ENCODE measurements around the gene LEMD3. TPM values are rescaled to one million over a fixed set of nuclear protein-coding genes. Genes with fewer than 3 reads are reported as not detected.

LEMD3 gene
- total RNA-seq, 1 donor from 2014 or later = 28.3 TPM

- DNase-seq (ENCODE audit: extremely low read depth, low read depth, low spot score) = no peak
Measured at GRCh38 chr12:65168681-65169319, 583 bp upstream of the LEMD3 start.

- DNase-seq (ENCODE audit: extremely low read depth, low read depth, low spot score) = no peak
Measured at GRCh38 chr12:65170209-65170881, 962 bp downstream of the LEMD3 start.

GRCh38 chr12:65171073-65171472, 1.7 kb downstream of the LEMD3 start:
- DNase-seq (ENCODE audit: extremely low read depth, low read depth, low spot score) = no peak

- no peak for DNase-seq (ENCODE audit: extremely low read depth, low read depth, low spot score)
Measured at GRCh38 chr12:65171870-65172269, 2.5 kb downstream of the LEMD3 start.

- DNase-seq (ENCODE audit: extremely low read depth, low read depth, low spot score) = no peak
Measured at GRCh38 chr12:65175385-65175784, 6.0 kb downstream of the LEMD3 start.

- DNase-seq (ENCODE audit: extremely low read depth, low read depth, low spot score) = no peak
Measured at GRCh38 chr12:65182012-65182739, 12.8 kb downstream of the LEMD3 start.

- DNase-seq (ENCODE audit: extremely low read depth, low read depth, low spot score) = no peak
Measured at GRCh38 chr12:65184176-65184857, 14.9 kb downstream of the LEMD3 start.

- no peak for DNase-seq (ENCODE audit: extremely low read depth, low read depth, low spot score)
Measured at GRCh38 chr12:65184858-65185229, 15.5 kb downstream of the LEMD3 start.

GRCh38 chr12:65187665-65188064, 18.3 kb downstream of the LEMD3 start:
- DNase-seq (ENCODE audit: extremely low read depth, low read depth, low spot score) = no peak

GRCh38 chr12:65188179-65188701, 18.9 kb downstream of the LEMD3 start:
- DNase-seq (ENCODE audit: extremely low read depth, low read depth, low spot score) = no peak

- DNase-seq (ENCODE audit: extremely low read depth, low read depth, low spot score) = no peak
Measured at GRCh38 chr12:65189028-65189718, 19.8 kb downstream of the LEMD3 start.

GRCh38 chr12:65192963-65193516, 23.7 kb downstream of the LEMD3 start:
- DNase-seq (ENCODE audit: extremely low read depth, low read depth, low spot score) = no peak

GRCh38 chr12:65194949-65195348, 25.6 kb downstream of the LEMD3 start:
- DNase-seq (ENCODE audit: extremely low read depth, low read depth, low spot score) = no peak

- no peak for DNase-seq (ENCODE audit: extremely low read depth, low read depth, low spot score)
Measured at GRCh38 chr12:65195387-65196055, 26.1 kb downstream of the LEMD3 start.

GRCh38 chr12:65196762-65197567, 27.6 kb downstream of the LEMD3 start:
- no peak for DNase-seq (ENCODE audit: extremely low read depth, low read depth, low spot score)

- DNase-seq (ENCODE audit: extremely low read depth, low read depth, low spot score) = no peak
Measured at GRCh38 chr12:65199604-65200003, 30.2 kb downstream of the LEMD3 start.

GRCh38 chr12:65200007-65200665, 30.8 kb downstream of the LEMD3 start:
- DNase-seq (ENCODE audit: extremely low read depth, low read depth, low spot score) = no peak

GRCh38 chr12:65203376-65203775, 34.0 kb downstream of the LEMD3 start:
- no peak for DNase-seq (ENCODE audit: extremely low read depth, low read depth, low spot score)
